Peyer's patch (tissue), 4 donors: ENCODE results near the gene NATD1.

Experiments used
- POLR2A ChIP-seq, 2 donors: fragments of 450-650 bp; IDR thresholded peaks; one replicate each; pipeline ENCODE4 v1.5.1; 2017; ENCODE audit warnings: antibody characterized with exemption in 2 of 2, mild to moderate bottlenecking in 2 of 2, moderate library complexity in 2 of 2
- TF ChIP-seq, protein P1 (sequence below), 6 experiments: fragments of 450-650 bp in 4 of 6; fragments of 200-600 bp in 2 of 6; sonication (generic) in 1 of 6; IDR thresholded peaks; one replicate each; pipeline ENCODE4 v1.5.1; 2017 to 2019; ENCODE audit warnings: antibody characterized with exemption in 6 of 6, mild to moderate bottlenecking in 3 of 6, moderate library complexity in 1 of 6

DNA sequence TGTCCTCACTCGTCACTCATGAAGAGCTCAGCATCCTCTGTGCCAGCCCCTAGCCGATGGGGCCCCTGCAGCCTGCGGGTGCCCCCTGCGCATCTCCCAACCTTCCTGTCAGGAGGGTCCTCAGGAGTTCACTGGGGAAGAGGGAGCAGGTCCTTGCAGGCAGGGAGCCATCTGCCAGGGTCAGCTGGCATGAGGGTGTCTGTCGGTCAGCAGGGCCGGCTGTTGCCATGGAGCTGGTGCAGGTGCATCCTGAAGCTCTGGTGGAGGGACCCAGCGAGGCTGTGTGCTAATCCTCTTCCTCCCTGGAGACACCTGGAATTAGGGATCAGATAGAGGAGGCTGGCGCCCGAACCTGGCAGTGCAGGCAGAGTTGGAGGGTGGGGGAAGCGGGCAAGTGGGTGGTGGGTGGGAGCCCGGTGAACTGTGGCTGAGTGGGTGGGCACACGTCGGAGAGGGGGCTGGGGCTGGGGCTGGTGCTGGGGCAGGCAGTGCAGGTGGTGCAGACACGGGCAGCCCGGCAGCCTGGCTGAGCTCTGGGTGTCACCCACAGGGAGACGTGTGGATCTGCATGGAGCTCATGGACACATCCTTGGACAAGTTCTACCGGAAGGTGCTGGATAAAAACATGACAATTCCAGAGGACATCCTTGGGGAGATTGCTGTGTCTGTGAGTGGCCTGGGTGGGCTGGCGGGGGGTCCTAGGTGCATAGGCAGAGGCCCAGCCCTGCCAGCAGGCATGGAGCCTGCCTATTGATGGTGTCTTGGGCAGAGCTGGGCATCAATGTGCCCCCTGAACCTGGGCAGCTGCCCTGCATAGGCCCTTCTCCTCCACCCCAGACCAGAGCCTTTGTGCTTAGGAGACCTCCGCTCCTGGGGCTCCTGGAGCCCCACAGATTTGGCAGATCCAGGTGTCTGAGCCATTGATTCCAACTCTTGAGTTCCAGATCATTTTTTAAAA lies 48.7 kb upstream of the NATD1 start:
- TF ChIP-seq, protein P1, sequence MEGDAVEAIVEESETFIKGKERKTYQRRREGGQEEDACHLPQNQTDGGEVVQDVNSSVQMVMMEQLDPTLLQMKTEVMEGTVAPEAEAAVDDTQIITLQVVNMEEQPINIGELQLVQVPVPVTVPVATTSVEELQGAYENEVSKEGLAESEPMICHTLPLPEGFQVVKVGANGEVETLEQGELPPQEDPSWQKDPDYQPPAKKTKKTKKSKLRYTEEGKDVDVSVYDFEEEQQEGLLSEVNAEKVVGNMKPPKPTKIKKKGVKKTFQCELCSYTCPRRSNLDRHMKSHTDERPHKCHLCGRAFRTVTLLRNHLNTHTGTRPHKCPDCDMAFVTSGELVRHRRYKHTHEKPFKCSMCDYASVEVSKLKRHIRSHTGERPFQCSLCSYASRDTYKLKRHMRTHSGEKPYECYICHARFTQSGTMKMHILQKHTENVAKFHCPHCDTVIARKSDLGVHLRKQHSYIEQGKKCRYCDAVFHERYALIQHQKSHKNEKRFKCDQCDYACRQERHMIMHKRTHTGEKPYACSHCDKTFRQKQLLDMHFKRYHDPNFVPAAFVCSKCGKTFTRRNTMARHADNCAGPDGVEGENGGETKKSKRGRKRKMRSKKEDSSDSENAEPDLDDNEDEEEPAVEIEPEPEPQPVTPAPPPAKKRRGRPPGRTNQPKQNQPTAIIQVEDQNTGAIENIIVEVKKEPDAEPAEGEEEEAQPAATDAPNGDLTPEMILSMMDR (IDR thresholded peaks at IDR 0.05), result no peak
- no peak for TF ChIP-seq POLR2A (IDR thresholded peaks at IDR 0.05)
